K562 (cell line): Measurements from ENCODE around the gene LENEP. TPM values are rescaled to one million over a fixed set of nuclear protein-coding genes. Genes with fewer than 3 reads are reported as not detected.

ENCODE experiments used
- AFF1 ChIP-seq, 2 experiments: fragments of 450-650 bp; IDR thresholded peaks; 2 replicates each; pipeline ENCODE4 v1.6.1; 2018; ENCODE audit warnings: mild to moderate bottlenecking in 2 of 2, low read depth in 1 of 2; ENCODE audit not compliant: partially characterized antibody in 2 of 2
- IFI16 ChIP-seq: fragments of 250-450 bp; sonication (Bioruptor Pico); IDR thresholded peaks from 2 replicates; pipeline ENCODE4 v2.1.2; 2022; ENCODE audit warnings: mild to moderate bottlenecking, inconsistent platforms
- MGA ChIP-seq: fragments of 450-650 bp; IDR thresholded peaks from 2 replicates; pipeline ENCODE4 v1.6.1; 2016; ENCODE audit warnings: mild to moderate bottlenecking, moderate library complexity
- MXI1 ChIP-seq: IDR thresholded peaks from 2 replicates; pipeline ENCODE4 v1.6.1; 2011; ENCODE audit warnings: low read depth, mild to moderate bottlenecking, improper control_type of control experiment, low read length
- PML ChIP-seq: IDR thresholded peaks from 2 replicates; pipeline ENCODE4 v1.6.1; 2012; ENCODE audit warnings: low read length, inconsistent platforms
- RBM17 ChIP-seq: fragments of 200-400 bp; formaldehyde crosslinking; IDR thresholded peaks from 2 replicates; pipeline ENCODE4 v1.6.1; 2017; ENCODE audit warnings: low read depth, mild to moderate bottlenecking, low read length, borderline replicate concordance
- WHSC1 ChIP-seq: IDR thresholded peaks from one replicate; pipeline ENCODE4 v1.6.1; 2012; ENCODE audit warnings: low read length, control low read depth, inconsistent platforms
- YY1 ChIP-seq, 3 experiments: IDR thresholded peaks; 2 replicates each; pipeline ENCODE4 v1.6.1; 2011; ENCODE audit warnings: low read length in 2 of 3, mild to moderate bottlenecking in 2 of 3, moderate library complexity in 2 of 3, borderline replicate concordance in 1 of 3, control low read depth in 1 of 3, low read depth in 1 of 3; ENCODE audit not compliant: insufficient read depth in 3 of 3, insufficient replicate concordance in 2 of 3, control insufficient read depth in 1 of 3, insufficient read length in 1 of 3; ENCODE audit errors: extremely low read depth in 1 of 3
- polyA plus RNA-seq, 8 experiments: library from polyadenylated mRNA; depleted of rRNA in 4 of 8; stranded (reverse) in 5 of 8; unstranded in 3 of 8; fragments of >200 nt; fragmentation: Nextera tagmentation in 2 of 8; fragmentation: Illumina TruSeq in 1 of 8; extraction: Ambion mirVana in 2 of 8; extraction: Trizol in 1 of 8; gene quantifications; 2 replicates each; pipeline versions ENCODE4 v1.2.1 to v1.2.3, GENCODE V29; 2011 to 2014; ENCODE audit warnings: inconsistent platforms in 1 of 8, missing spikeins in 1 of 8
- total RNA-seq, 7 experiments: library from RNA; depleted of rRNA in 6 of 7; stranded (reverse); fragments of >200 nt in 6 of 7; fragmentation: Illumina TruSeq in 2 of 7; extraction: Trizol in 2 of 7; gene quantifications; 2 replicates each; pipeline versions ENCODE4 v1.2.1 to v1.2.3, GENCODE V29; 2011 to 2021; ENCODE audit warnings: low replicate concordance in 1 of 7
- TF ChIP-seq, protein P1 (sequence below), 2 experiments: fragments of 450-650 bp in 1 of 2; sonication (generic) in 1 of 2; formaldehyde crosslinking; conservative IDR thresholded peaks; 2 replicates each; pipeline versions ENCODE4 v1.4.0 to v1.8.1; 2020 to 2022; ENCODE audit warnings: mild to moderate bottlenecking in 1 of 2, missing genetic modification reagents in 1 of 2

The LENEP gene
- total and polyA plus RNA-seq, 9 of the 15 experiments (the other 6 are each of a cell fraction or from before 2014, with no cell fraction given) = 0.23 to 0.87 (median 0.67) TPM; not detected in 5

GRCh38 chr1:154998818-154999570 lies 5.6 kb downstream of the LENEP start (continued):
- TF ChIP-seq MGA (no peak), IFI16 (CRISPR knock-in tag) (no peak), PML (no peak; the same call in 1 of the 2 replicates), WHSC1 (no peak), MXI1 (no peak), RBM17 (no peak), YY1 (IDR thresholded peaks at IDR 0.05; ENCODE audit: borderline replicate concordance in 1 of 3, control insufficient read depth in 1 of 3, extremely low read depth in 1 of 3, insufficient read depth in 3 of 3, insufficient read length in 1 of 3, insufficient replicate concordance in 2 of 3, low read depth in 1 of 3, low read length in 2 of 3) (no peak), AFF1 (IDR thresholded peaks at IDR 0.05; ENCODE audit: low read depth in 1 of 2, partially characterized antibody in 2 of 2) (no peak)
- TF ChIP-seq, protein P1, sequence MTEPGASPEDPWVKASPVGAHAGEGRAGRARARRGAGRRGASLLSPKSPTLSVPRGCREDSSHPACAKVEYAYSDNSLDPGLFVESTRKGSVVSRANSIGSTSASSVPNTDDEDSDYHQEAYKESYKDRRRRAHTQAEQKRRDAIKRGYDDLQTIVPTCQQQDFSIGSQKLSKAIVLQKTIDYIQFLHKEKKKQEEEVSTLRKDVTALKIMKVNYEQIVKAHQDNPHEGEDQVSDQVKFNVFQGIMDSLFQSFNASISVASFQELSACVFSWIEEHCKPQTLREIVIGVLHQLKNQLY (CRISPR knock-in tag; conservative IDR thresholded peaks at IDR 0.05) = no peak
